Ecto neural progenitor cell (in vitro differentiated cells): ENCODE measurements around the gene NOTCH1.

Experiments
- DNase-seq: peaks from one replicate; pipeline ENCODE4 v3.0.0-alpha.2; 2018; ENCODE audit warnings: low spot score

Gene NOTCH1

DNA sequence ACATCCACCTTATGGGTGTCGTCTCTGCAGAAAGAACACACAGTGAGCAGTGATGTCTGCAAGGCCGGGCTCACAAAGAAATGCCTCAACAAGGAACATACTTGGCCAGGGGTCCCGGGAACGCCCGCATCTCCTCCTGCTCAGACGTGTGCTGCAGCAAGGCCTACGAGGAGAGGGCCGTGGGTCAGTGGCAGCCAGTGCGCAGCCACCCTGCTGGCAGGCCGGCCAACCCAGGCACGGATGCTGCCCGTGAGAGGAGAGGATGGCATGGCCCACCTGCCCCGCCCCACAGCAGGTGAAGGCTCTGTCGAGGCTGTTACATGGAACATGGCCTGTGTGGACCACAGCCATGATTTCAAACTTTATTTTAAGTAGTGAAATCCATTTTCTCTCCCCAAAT is 82.3 kb downstream of the NOTCH1 start:
- DNase-seq = no peak

DNA sequence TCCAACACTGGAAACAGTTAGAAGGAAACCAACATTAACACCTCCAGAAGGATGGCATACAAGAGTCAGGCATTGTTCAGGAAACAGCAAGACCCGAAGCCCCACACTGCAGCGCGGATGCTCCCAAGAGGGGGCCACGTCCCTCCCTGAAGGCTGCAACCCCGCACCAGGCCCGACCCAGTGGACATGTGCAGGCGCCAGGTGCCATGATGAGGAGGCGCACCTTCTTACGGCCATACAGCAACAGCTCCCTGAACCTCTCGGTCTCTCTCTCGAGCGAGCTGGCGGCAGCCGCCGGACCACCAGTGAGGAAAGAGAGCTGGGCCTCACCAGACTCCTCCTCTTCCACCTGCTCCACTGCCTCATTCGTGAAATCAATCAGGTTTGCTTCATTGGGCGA is 83.2 kb downstream of the NOTCH1 start:
- DNase-seq = no peak

DNA sequence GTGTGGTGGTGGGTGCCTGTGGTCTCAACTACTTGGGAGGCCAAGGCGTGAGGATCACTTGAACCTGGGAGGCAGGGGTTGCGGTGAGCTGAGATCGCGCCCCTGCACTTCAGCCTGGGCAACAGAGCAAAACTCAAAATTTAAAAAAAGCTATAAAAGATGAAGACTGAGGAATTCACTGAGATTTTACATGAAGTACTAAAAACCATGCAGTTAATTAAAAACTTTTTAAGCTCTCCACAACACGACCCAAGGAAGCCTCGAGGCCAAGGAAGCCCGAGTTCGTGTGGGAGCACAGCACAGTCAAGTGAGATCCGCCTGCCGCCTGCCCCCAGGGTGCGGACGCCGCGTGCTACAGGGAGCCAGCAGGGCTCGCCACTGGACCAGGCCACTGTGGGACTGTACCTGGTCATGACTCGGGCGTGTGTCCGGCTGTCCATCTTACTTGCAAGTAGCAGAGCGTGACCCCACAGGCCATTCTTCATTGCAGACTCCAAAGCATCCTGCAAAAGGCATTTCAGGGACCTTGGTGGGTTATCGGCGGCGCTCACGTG is 85.0 kb downstream of the NOTCH1 start:
- DNase-seq = no peak

DNA sequence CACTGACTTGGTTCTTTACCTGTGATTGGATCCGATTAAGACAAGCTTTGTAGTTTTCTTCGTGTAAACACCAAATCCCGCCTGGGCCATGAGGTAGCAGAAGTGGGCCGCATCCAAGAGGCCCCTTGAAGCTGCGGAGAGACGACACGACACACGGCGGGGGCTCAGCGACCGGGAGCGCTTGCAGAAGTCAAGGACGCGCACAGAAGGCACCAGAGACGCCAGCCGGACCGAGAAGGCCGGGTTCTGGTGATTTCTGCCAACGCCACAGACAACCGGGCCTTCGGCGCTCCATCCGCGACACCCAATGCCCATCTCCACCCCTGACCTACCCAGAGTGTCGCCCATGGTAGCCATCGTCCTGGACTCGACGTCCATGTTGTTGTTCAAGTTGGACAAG is 86.4 kb downstream of the NOTCH1 start:
- no peak for DNase-seq

DNA sequence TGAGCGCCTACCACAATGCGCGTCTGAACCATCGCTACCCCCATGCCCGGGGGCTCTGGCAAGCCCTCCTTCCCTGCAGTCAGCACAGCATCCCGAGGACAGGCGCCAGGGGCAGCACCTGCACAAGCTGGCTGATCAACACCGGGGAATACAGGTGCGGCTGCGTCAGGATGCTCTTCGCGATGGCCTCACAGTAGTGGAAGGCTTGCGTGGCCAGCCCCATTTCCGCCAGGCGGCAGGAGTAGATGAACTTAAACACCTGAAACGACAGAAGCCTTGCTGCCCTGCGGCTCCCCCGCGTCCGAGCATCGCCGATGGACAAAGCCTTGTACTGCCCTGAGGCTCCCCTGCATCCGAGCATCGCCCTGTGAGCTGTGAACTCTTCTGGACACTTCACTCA is 88.5 kb downstream of the NOTCH1 start:
- DNase-seq = no peak

DNA sequence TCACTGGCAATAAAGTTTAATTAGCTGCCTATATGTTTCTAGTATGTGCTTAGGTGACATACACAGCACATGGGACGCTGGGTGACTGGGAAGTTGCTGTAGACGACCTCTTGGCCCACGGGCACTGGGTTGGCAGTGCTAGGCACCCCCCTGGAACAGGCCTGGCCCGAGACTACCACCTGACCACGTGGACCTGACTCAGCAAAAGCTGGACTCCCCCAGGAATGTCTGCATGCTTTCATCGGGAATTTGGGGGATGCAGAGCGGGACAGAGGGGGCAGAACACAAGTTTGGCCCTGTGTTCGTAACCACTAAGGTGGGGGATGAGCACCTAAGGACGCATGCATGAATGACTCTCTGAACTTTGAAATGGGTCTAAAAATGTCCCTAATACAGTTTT is 89.6 kb downstream of the NOTCH1 start:
- DNase-seq = no peak

DNA sequence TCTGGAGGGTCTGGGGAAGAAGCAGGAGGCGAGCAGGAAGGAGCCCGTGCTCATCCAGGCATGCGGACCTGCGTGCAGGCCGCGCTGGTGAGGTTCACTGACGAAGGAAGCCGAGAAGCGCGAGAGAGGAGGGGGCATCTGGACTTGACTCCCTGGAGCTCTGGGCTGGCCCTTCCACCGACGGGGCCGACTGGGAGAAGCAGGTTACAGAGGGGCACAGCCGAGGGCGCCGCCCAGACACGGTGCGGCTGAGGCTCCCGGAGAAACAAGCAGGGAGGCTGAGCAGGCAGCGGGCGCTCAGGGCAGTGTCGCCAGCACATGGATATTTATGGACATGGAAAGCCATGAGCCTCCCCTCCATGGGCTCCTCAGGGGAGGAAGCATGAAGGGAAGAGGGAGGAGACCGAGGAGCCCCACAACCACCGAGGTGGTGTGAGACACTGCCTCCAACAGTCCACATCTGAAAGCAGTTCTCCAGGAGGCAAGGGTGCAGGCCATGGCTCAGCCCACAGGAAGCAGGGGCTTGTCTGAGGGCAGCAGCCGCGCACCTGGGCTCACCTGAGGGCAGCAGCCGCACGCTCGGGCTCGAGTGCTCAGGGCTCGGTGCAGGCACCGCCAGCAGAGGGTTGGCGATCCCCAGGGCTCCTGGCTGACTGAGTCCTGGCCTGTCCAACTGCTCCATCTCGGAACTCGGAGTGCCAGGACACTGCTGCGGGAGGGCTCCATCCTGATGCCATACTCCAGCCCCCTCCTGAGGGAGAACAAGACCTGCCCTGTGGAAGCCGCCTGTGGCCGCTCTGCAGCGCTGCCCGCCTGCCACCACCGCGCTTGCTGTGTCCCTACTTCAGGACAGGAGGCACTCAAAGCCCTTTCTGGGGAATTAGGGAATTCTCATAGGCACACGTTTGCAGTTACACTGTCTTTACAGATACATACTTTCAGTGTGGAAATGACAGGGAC is 90.5 kb downstream of the NOTCH1 start:
- no peak for DNase-seq

DNA sequence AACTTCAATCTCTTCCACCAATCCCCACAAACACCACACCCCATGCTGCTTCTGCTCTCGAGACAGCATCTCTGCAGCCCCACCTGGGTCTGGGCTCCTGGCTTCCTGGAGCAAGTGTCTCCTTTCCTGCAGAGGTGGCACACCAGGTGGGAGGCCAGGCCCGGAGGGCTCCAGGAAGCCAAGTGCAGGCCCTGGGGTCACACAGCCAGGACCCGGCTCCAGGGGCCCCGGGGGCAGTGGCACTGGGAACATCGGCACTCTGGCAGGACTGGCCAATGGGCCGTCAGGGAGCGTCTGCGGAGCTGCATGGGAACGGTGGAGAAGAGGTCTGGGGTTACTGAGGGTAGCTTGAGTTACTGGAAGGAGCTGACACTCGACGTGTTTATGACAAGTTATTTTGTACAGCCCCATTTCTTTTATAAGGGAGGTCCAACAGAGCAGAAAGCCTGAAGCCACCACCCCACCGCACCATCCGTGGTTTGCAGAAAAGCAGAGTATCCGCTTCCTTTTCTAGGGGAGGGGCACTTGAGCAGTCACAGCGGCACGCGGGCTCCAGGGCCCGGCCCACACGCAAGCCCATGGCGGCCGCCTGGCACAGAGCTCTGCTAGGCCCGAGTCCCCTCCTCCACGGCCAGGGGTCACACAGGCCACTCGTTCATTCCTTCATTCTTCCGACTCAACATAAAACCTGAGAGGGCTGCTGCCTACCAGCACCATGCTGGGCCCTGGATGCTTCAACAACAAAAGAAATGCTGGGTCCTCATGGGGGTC is 91.6 kb downstream of the NOTCH1 start:
- no peak for DNase-seq

DNA sequence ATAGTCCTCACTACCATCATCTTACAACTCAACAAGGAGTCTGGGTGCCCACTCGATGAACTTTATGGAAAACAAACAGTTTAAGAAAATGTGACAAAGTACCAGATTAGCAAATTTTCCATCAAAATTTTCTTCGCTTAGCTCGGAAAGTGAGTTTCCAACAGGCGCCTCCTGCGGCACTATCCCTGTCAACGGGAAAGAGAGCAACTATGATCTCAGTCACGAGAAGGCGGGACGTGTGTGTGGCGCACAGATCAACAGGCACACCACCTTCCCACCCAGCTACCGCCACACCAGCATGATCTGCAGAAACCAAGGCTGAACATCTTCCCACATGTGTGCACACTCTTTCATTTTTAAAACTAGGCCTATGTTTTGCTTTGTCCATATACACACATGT is 92.5 kb downstream of the NOTCH1 start:
- DNase-seq = no peak

DNA sequence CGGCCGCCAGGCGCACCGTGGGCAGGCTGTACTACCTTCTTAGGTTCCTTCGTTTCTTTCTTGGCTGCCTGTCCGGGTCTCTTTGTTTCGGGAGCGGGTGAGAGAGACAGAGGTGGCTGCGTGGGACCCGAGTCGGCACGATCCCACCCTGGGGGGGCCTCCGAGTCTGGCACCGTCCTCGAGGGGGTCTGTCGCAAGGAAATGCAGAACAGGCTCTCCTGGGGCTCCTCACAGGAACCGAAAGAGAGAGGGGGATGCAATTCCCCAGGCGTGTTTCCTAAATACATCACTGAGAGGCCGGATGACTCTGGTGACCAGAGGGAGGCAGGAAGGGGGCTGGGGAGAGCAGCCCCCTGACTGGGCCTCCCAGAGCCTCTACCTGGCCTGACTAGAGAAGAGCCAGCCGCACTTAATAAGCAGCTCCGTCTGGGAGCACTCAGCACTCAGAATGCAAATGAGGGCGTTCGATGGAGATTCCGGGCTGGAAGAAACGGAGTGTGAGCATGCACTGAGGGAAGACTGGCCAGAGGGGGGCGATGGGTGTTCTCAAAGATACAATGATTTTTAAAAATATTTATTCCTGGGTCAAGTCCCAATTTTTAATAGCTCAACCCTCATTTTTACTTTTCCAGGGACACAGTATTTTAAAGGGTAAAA is 94.5 kb downstream of the NOTCH1 start:
- no peak for DNase-seq

DNA sequence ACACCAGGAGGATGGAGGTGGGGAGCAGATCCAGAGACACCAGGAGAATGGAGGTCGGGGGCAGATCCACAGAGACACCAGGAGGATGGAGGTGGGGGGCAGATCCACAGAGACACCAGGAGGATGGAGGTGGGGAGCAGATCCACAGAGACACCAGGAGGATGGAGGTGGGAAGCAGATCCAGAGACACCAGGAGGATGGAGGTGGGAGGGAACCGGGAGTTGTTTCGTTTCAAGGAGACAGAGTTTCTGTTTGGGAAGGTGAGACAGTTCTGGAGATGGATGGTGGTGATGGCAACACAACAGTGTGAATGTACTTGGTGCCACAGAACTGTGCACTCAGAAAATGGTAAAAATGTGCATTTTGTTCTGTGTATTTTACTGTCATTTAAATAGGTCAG is 97.2 kb downstream of the NOTCH1 start:
- DNase-seq = no peak

DNA sequence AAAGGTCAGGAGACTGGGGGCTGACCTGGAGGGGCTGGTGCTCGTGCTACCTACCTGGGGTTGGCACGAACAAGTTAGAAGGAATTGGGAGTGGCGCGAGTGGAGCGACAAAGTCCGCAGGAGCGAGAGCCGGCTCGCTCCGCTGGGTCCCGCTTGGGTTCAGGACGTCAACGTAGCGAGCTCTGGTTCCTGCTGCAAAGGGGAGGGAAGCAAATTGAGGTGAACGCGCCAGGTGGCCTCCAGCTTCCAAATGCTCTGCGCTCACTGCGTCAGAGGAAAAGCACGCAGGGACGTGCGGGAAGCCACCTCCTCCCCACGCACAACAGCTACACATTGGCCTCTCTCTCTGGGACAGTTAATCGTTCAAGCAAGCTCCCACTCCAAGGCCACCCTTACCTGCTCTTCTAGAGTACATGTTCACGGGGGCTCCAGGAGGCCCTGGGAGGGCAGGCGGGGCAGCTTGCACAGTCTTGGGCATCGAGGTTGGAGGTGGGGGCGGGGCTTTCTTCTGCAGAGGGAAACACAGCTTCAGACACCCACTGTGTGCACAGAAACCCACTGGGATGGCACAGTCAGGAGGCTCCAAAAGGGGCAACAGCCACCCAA is 98.6 kb downstream of the NOTCH1 start:
- no peak for DNase-seq

DNA sequence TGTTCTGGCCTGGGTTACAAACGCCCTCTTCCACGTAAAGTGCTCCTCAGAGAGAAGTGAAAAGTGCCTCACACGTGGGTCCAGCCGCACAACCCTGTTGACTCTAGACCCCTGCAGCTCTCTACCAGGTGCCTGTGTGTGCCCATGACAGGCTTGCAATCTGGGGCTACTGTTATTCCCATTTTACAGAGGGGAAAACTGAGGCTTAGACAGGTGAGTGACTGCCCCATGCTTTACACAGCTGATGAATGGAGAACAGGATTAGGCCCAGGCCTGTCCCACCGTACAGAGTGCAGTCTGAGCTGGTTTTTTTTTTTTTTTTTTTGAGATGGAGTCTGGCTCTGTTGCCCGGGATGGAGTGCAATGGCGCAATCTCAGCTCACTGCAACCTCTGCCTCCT is 100.0 kb downstream of the NOTCH1 start:
- no peak for DNase-seq
